Measurements from ENCODE around the gene TEX19. TPM values are rescaled to one million over a fixed set of nuclear protein-coding genes. Genes with fewer than 3 reads are reported as not detected.

The TEX19 gene
- total and polyA plus RNA-seq, 2 of the 4 experiments (the other 2 are of a cell fraction), result under 0.01 to 0.03 TPM

- H2AK9ac ChIP-seq (replicated peaks; ENCODE audit: low read depth, low read length, poor library complexity), result no peak overlapping the region
- H3K18ac ChIP-seq (ENCODE audit: low read depth, low read length), result no peak overlapping the region
- no peak overlapping the region for H2AK5ac ChIP-seq (ENCODE audit: low read depth, low read length)
- H3K36me3 ChIP-seq (ENCODE audit: control insufficient read depth, insufficient read depth, low read length), result no peaks in the 10 kb centered on the region
- no peak overlapping the region for H4K8ac ChIP-seq (ENCODE audit: low read depth in 2 of 2, low read length in 2 of 2)
- H2BK20ac ChIP-seq (ENCODE audit: low read depth, low read length), result no peak overlapping the region
- H3K27ac ChIP-seq (ENCODE audit: insufficient read depth, low read length), result no peak overlapping the region
- H3K14ac ChIP-seq (replicated peaks; ENCODE audit: low read depth, low read length), result no peak overlapping the region
- ChIA-PET POLR2A (ENCODE audit: unreplicated experiment) (no interaction called here), CTCF (no interaction called here)
- H2BK120ac ChIP-seq (ENCODE audit: low read depth, low read length), result no peak overlapping the region
- no peak for ATAC-seq (ENCODE audit: low read depth)
- no peak overlapping the region for H2BK15ac ChIP-seq (ENCODE audit: low read depth, low read length)
- no peak overlapping the region for H4K91ac ChIP-seq (ENCODE audit: insufficient read depth, low read depth, low read length)
- no peak overlapping the region for H3K4ac ChIP-seq (ENCODE audit: low read depth, low read length)
- dilution Hi-C loops (cut with HindIII; ENCODE audit: low sequenced_read_pairs, unreplicated experiment) (no loop called here), in situ Hi-C loops (cut with MboI; ENCODE audit: low sequenced_read_pairs) (no loop called here), intact Hi-C loops (cut with micrococcal nuclease) (loop anchor here (5.0 to 10.0 kb wide), 3 partner anchors 55 to 288 kb away; partner anchors contain the start of genes DCXR and RAC3)
- H3K4me1 ChIP-seq (ENCODE audit: control insufficient read depth, insufficient read depth, low read length), result no peaks in the 10 kb centered on the region
- no peaks in the 10 kb centered on the region for H3K79me1 ChIP-seq (ENCODE audit: low read depth in 1 of 2, low read length in 2 of 2)
- WGBS, 2 experiments (ENCODE audit: extremely low coverage in 2 of 2, insufficient read length in 1 of 2), result 90% methylated on average over 4 of the region's 28 CpGs; no CpG with 5 or more reads in 1 of the 2 experiments
- BruUV-seq (replicated peaks), result no TSS peak
- H3K4me3 ChIP-seq (ENCODE audit: insufficient read depth, low read depth, low read length), result no peak overlapping the region
- no peak overlapping the region for H2AFZ ChIP-seq (replicated peaks; ENCODE audit: low read length, poor library complexity)
- no peaks in the 10 kb centered on the region for H3K9me3 ChIP-seq (ENCODE audit: control insufficient read depth, insufficient read depth, low read length)
- H4K5ac ChIP-seq (ENCODE audit: low read depth, low read length), result no peak overlapping the region
- H3K9me1 ChIP-seq (ENCODE audit: insufficient read depth, low read length), result peaks cover 7% of the 10 kb centered on the region; the same call in 1 of the 2 replicates
- H4K20me1 ChIP-seq (ENCODE audit: insufficient read depth, low read length), result no peaks in the 10 kb centered on the region; the same call in 1 of the 2 replicates
- peaks cover 8% of the 10 kb centered on the region for H3K27me3 ChIP-seq (ENCODE audit: control insufficient read depth, insufficient read depth, low read length)
- H3K56ac ChIP-seq (ENCODE audit: extremely low read depth, insufficient read depth, low read length), result no peak overlapping the region
- no peak for DNase-seq
- TF ChIP-seq RCOR1 (IDR thresholded peaks at IDR 0.05; ENCODE audit: insufficient replicate concordance, low read length) (no peak), CHD1 (IDR thresholded peaks at IDR 0.05; ENCODE audit: low read depth, low read length) (no peak), USF2 (IDR thresholded peaks at IDR 0.05; ENCODE audit: low read depth, low read length) (no peak), MAZ (IDR thresholded peaks at IDR 0.05; ENCODE audit: borderline replicate concordance, low read depth, low read length) (no peak), RAD21 (IDR thresholded peaks at IDR 0.05; ENCODE audit: low read length) (no peak)
- no peak overlapping the region for H3K4me2 ChIP-seq (ENCODE audit: low read depth, low read length)
- no peak overlapping the region for H3K23ac ChIP-seq (ENCODE audit: low read depth, low read length)
- H3K9ac ChIP-seq (ENCODE audit: low read depth, low read length), result no peak overlapping the region
- H2BK5ac ChIP-seq (ENCODE audit: low read depth, low read length, poor library complexity, severe bottlenecking), result no peak overlapping the region
Observed at GRCh38 chr17:82322526-82323453, 36.3 kb upstream of the TEX19 start.

Measured in IMR-90 (cell line).